B cell (primary cell): Measurements from ENCODE around the gene TRABD2B. TPM values are rescaled to one million over a fixed set of nuclear protein-coding genes. Genes with fewer than 3 reads are reported as not detected.

Source experiments
- ATAC-seq: fragments of 200-7000 bp; cut with Tn5 transposase; one replicate; pipeline ENCODE4 v1.10.0; 2021; ENCODE audit warnings: low read depth, mild to moderate bottlenecking, moderate number of reproducible peaks, moderate library complexity
- CTCF ChIA-PET: fragments of 350-600 bp; sonication (Branson Sonifier 250); formaldehyde crosslinking; loops from one replicate; lab custom pipeline; 2021; ENCODE audit warnings: antibody characterized with exemption, inconsistent platforms; lab: Charles Lee
- POLR2A ChIA-PET: fragments of 350-600 bp; sonication (Branson Sonifier 250); formaldehyde crosslinking; loops from one replicate; lab custom pipeline; 2021; ENCODE audit warnings: antibody characterized with exemption; lab: Charles Lee
- DNase-seq: peaks from one replicate; pipeline ENCODE4 v3.0.0; 2013
- H2AFZ ChIP-seq: 2 replicates; pipeline ENCODE4 v1.6.1; 2012; ENCODE audit warnings: mild to moderate bottlenecking, low read depth, low read length; ENCODE audit not compliant: insufficient read depth, poor library complexity, severe bottlenecking
- H3K27ac ChIP-seq, 2 donors: 1 replicate in 1 of 2; 2 replicates in 1 of 2; pipeline ENCODE4 v1.5.1; 2012 to 2013; ENCODE audit warnings: low read length in 2 of 2, mild to moderate bottlenecking in 2 of 2, moderate library complexity in 1 of 2
- H3K27me3 ChIP-seq, 4 experiments: fragments of 200-600 bp in 1 of 4; sonication (generic) in 1 of 4; replicated peaks in 1 of 4; 1 replicate in 2 of 4; 2 replicates in 2 of 4; pipeline versions ENCODE4 v1.6.1 to v1.7.0; 2013 to 2016; ENCODE audit warnings: low read length in 3 of 4, mild to moderate bottlenecking in 2 of 4, mixed read lengths in 1 of 4, moderate library complexity in 1 of 4; ENCODE audit not compliant: insufficient read depth in 4 of 4, control insufficient read depth in 3 of 4; ENCODE audit errors: control extremely low read depth in 1 of 4
- H3K36me3 ChIP-seq, 2 experiments: replicated peaks in 1 of 2; 1 replicate in 1 of 2; 2 replicates in 1 of 2; pipeline versions ENCODE4 v1.6.1 to v1.7.1; 2013; ENCODE audit warnings: low read length in 1 of 2; ENCODE audit not compliant: insufficient read depth in 2 of 2, control insufficient read depth in 1 of 2; ENCODE audit errors: control extremely low read depth in 1 of 2, extremely low read depth in 1 of 2
- H3K4me1 ChIP-seq, 2 donors: fragments of 200-600 bp in 1 of 2; sonication (generic) in 1 of 2; 1 replicate in 1 of 2; 2 replicates in 1 of 2; pipeline versions ENCODE4 v1.5.1 to v1.6.1; 2013 to 2017; ENCODE audit warnings: low read length in 2 of 2; ENCODE audit not compliant: control insufficient read depth in 2 of 2, insufficient read depth in 2 of 2
- H3K4me2 ChIP-seq: replicated peaks from 2 replicates; pipeline ENCODE3; 2012; ENCODE audit warnings: mild to moderate bottlenecking, low read depth, low read length; ENCODE audit not compliant: poor library complexity, severe bottlenecking
- H3K4me3 ChIP-seq, 5 experiments: fragments of 200-600 bp in 1 of 5; sonication (generic) in 1 of 5; 1 replicate in 3 of 5; 2 replicates in 2 of 5; pipeline versions ENCODE4 v1.5.1 to v1.7.0; 2011 to 2016; ENCODE audit warnings: low read length in 4 of 5, mild to moderate bottlenecking in 4 of 5, low read depth in 2 of 5, control low read depth in 1 of 5, moderate library complexity in 1 of 5; ENCODE audit not compliant: insufficient read depth in 1 of 5; ENCODE audit errors: control extremely low read depth in 1 of 5, extremely low read depth in 1 of 5
- H3K79me2 ChIP-seq: fragments of 200-600 bp; sonication (generic); one replicate; pipeline ENCODE4 v1.6.0; 2016; ENCODE audit warnings: low read length; ENCODE audit not compliant: control insufficient read depth, insufficient read depth
- H3K9ac ChIP-seq: fragments of 200-600 bp; sonication (generic); 2 replicates; pipeline ENCODE4 v1.6.1; 2017; ENCODE audit warnings: mild to moderate bottlenecking, low read length, moderate library complexity
- H3K9me3 ChIP-seq, 3 donors: one replicate each; pipeline versions ENCODE4 v1.6.1 to v1.7.1; 2013; ENCODE audit warnings: low read length in 2 of 3; ENCODE audit not compliant: control insufficient read depth in 2 of 3, insufficient read depth in 1 of 3; ENCODE audit errors: control extremely low read depth in 1 of 3
- H4K20me1 ChIP-seq: 2 replicates; pipeline ENCODE4 v1.6.0; 2012; ENCODE audit warnings: mild to moderate bottlenecking, low read length; ENCODE audit not compliant: insufficient read depth, control insufficient read depth, poor library complexity, severe bottlenecking
- H3K27ac Mint-ChIP-seq: one replicate; pipeline ENCODE4 v1.8.0; 2021; ENCODE audit warnings: mixed read lengths
- H3K27me3 Mint-ChIP-seq: one replicate; pipeline ENCODE4 v1.8.0; 2021; ENCODE audit warnings: mixed read lengths
- H3K4me1 Mint-ChIP-seq: one replicate; pipeline ENCODE4 v1.8.0; 2021; ENCODE audit warnings: mixed read lengths
- H3K4me3 Mint-ChIP-seq: one replicate; pipeline ENCODE4 v1.8.0; 2021; ENCODE audit warnings: mixed read lengths
- H3K9me3 Mint-ChIP-seq: one replicate; pipeline ENCODE4 v1.8.0; 2022; ENCODE audit warnings: mixed read lengths; ENCODE audit not compliant: insufficient read depth
- CTCF ChIP-seq: fragments of 200-600 bp; IDR thresholded peaks from one replicate; pipeline ENCODE4 v1.8.0; 2022; ENCODE audit warnings: antibody characterized with exemption, mild to moderate bottlenecking
- EZH2 ChIP-seq: IDR thresholded peaks from 2 replicates; pipeline ENCODE4 v1.6.1; 2012; ENCODE audit warnings: borderline replicate concordance, low read depth, mild to moderate bottlenecking, moderate library complexity, low read length; ENCODE audit not compliant: insufficient read depth, poor library complexity, severe bottlenecking
- WGBS: methylation state at CpG from one replicate; pipeline ENCODE4 v1.1.5; 2013; ENCODE audit warnings: missing lambda C conversion rate; ENCODE audit not compliant: insufficient coverage; 5-methylcytosine and 5-hydroxymethylcytosine counted together
- intact Hi-C: fragments of 100-400 bp; cut with micrococcal nuclease; formaldehyde crosslinking; loops from one replicate; pipeline ENCODE4 v1.10.0; 2022
- polyA plus RNA-seq: library from polyadenylated mRNA; depleted of rRNA; stranded (reverse); fragments of >200 nt; gene quantifications from 2 replicates; pipeline ENCODE4 v1.2.3, GENCODE V29; 2012
- total RNA-seq, 2 donors: library from RNA; stranded (reverse); fragments of 120-200 nt in 1 of 2; gene quantifications; 1 replicate in 1 of 2; 2 replicates in 1 of 2; pipeline versions ENCODE4 v1.2.3 to v1.2.4, GENCODE V29; 2013 to 2022

Gene TRABD2B
- total and polyA plus RNA-seq, 2 donors (not counting 1 experiment from before 2014, with no cell fraction given), result not detected

GRCh38 chr1:47732489-47732888 lies 264.7 kb downstream of the TRABD2B start:
- Mint-ChIP-seq H3K4me1 (no peaks in the 10 kb centered on the region), H3K27ac (no peak overlapping the region), H3K9me3 (no peaks in the 10 kb centered on the region), H3K27me3 (peaks cover 38% of the 10 kb centered on the region), H3K4me3 (no peak overlapping the region)
- no peaks in the 10 kb centered on the region for H3K36me3 ChIP-seq
- H2AFZ ChIP-seq, result no peak overlapping the region
- H3K4me1 ChIP-seq, result no peaks in the 10 kb centered on the region
- H3K27ac ChIP-seq, result no peak overlapping the region
- H3K27me3 ChIP-seq, result peaks cover 0 to 16% (median 5%) of the 10 kb centered on the region in 4 experiments
- WGBS, result 97% methylated on average over 3 of the region's 4 CpGs
- ChIA-PET POLR2A (no interaction called here), CTCF (no interaction called here)
- H3K9me3 ChIP-seq, result no peaks in the 10 kb centered on the region
- H3K9ac ChIP-seq, result no peak overlapping the region
- H4K20me1 ChIP-seq, result no peaks in the 10 kb centered on the region
- no peak overlapping the region for H3K4me2 ChIP-seq
- intact Hi-C loops, result no loop called here
- H3K4me3 ChIP-seq, result no peak overlapping the region
- ATAC-seq (no peak), DNase-seq (no peak)
- H3K79me2 ChIP-seq, result no peaks in the 10 kb centered on the region
- no peak for TF ChIP-seq CTCF
- no peak for TF ChIP-seq EZH2

GRCh38 chr1:47731730-47732129 lies 265.5 kb downstream of the TRABD2B start:
- intact Hi-C loops, result no loop called here
- Histone ChIP-seq H3K36me3 (no peaks in the 10 kb centered on the region), H2AFZ (no peak overlapping the region), H4K20me1 (no peaks in the 10 kb centered on the region), H3K4me2 (no peak overlapping the region), H3K9me3 (no peaks in the 10 kb centered on the region), H3K4me3 (no peak overlapping the region), H3K27me3 (peaks cover 0 to 14% (median 4%) of the 10 kb centered on the region in 4 experiments), H3K79me2 (no peaks in the 10 kb centered on the region), H3K9ac (no peak overlapping the region), H3K27ac (no peak overlapping the region), H3K4me1 (no peaks in the 10 kb centered on the region)
- CTCF ChIA-PET, result no interaction called here
- TF ChIP-seq EZH2 (no peak), CTCF (no peak)
- H3K4me3 Mint-ChIP-seq, result no peak overlapping the region
- no peaks in the 10 kb centered on the region for H3K9me3 Mint-ChIP-seq
- no peaks in the 10 kb centered on the region for H3K4me1 Mint-ChIP-seq
- DNase-seq, result no peak
- WGBS, result 96% methylated on average over 8 of the region's 8 CpGs
- no peak overlapping the region for H3K27ac Mint-ChIP-seq
- H3K27me3 Mint-ChIP-seq, result peaks cover 36% of the 10 kb centered on the region
- ATAC-seq, result no peak
- POLR2A ChIA-PET, result no interaction called here
